HL-60 (cell line): ENCODE measurements around the gene GAB1.
A peak's percentile ranks its signal among the peaks of the same experiment; 100 is the strongest.

Source experiments
- DNase-seq, 2 experiments: peaks; one replicate each; pipeline ENCODE4 v3.0.0-alpha.2; 2010 to 2020; ENCODE audit warnings: low read depth in 1 of 2, low spot score in 1 of 2
- H3K27ac ChIP-seq: fragments of 250-450 bp; sonication (Bioruptor Pico); replicated peaks from 2 replicates; pipeline ENCODE4 v1.5.1; 2020; ENCODE audit warnings: mild to moderate bottlenecking, moderate library complexity
- H3K27me3 ChIP-seq: fragments of 250-450 bp; sonication (Bioruptor Pico); 2 replicates; pipeline ENCODE4 v1.5.1; 2021; ENCODE audit warnings: mild to moderate bottlenecking, moderate library complexity; ENCODE audit not compliant: insufficient read depth, poor library complexity, severe bottlenecking
- H3K4me3 ChIP-seq: replicated peaks from 2 replicates; pipeline ENCODE4 v1.5.1; 2011; ENCODE audit warnings: mild to moderate bottlenecking, control low read depth, low read length; ENCODE audit not compliant: insufficient read depth
- GABPA ChIP-seq: IDR thresholded peaks from 2 replicates; pipeline ENCODE4 v1.6.1; 2012; ENCODE audit warnings: low read depth
- POLR2AphosphoS5 ChIP-seq: IDR thresholded peaks from 2 replicates; pipeline ENCODE4 v1.6.1; 2012; ENCODE audit warnings: low read depth
- SPI1 ChIP-seq: IDR thresholded peaks from 2 replicates; pipeline ENCODE4 v1.6.1; 2012; ENCODE audit warnings: low read depth, mild to moderate bottlenecking, borderline replicate concordance
- TF ChIP-seq, protein P1 (sequence below): IDR thresholded peaks from 2 replicates; pipeline ENCODE4 v1.6.1; 2012; ENCODE audit warnings: low read depth; ENCODE audit not compliant: insufficient replicate concordance
- TF ChIP-seq, protein P2 (sequence below): IDR thresholded peaks from one replicate; pipeline ENCODE4 v1.5.1; 2011; ENCODE audit warnings: low read length, control low read depth, inconsistent platforms; ENCODE audit not compliant: insufficient read depth

GAB1 gene

GRCh38 chr4:143355540-143356217, 19.0 kb downstream of the GAB1 start:
- Histone ChIP-seq H3K4me3 (no peak overlapping the region), H3K27me3 (no peaks in the 10 kb centered on the region), H3K27ac (no peak overlapping the region)
- TF ChIP-seq, protein P1, sequence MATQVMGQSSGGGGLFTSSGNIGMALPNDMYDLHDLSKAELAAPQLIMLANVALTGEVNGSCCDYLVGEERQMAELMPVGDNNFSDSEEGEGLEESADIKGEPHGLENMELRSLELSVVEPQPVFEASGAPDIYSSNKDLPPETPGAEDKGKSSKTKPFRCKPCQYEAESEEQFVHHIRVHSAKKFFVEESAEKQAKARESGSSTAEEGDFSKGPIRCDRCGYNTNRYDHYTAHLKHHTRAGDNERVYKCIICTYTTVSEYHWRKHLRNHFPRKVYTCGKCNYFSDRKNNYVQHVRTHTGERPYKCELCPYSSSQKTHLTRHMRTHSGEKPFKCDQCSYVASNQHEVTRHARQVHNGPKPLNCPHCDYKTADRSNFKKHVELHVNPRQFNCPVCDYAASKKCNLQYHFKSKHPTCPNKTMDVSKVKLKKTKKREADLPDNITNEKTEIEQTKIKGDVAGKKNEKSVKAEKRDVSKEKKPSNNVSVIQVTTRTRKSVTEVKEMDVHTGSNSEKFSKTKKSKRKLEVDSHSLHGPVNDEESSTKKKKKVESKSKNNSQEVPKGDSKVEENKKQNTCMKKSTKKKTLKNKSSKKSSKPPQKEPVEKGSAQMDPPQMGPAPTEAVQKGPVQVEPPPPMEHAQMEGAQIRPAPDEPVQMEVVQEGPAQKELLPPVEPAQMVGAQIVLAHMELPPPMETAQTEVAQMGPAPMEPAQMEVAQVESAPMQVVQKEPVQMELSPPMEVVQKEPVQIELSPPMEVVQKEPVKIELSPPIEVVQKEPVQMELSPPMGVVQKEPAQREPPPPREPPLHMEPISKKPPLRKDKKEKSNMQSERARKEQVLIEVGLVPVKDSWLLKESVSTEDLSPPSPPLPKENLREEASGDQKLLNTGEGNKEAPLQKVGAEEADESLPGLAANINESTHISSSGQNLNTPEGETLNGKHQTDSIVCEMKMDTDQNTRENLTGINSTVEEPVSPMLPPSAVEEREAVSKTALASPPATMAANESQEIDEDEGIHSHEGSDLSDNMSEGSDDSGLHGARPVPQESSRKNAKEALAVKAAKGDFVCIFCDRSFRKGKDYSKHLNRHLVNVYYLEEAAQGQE: no peak
- no peak for TF ChIP-seq GABPA
- TF ChIP-seq, protein P2, sequence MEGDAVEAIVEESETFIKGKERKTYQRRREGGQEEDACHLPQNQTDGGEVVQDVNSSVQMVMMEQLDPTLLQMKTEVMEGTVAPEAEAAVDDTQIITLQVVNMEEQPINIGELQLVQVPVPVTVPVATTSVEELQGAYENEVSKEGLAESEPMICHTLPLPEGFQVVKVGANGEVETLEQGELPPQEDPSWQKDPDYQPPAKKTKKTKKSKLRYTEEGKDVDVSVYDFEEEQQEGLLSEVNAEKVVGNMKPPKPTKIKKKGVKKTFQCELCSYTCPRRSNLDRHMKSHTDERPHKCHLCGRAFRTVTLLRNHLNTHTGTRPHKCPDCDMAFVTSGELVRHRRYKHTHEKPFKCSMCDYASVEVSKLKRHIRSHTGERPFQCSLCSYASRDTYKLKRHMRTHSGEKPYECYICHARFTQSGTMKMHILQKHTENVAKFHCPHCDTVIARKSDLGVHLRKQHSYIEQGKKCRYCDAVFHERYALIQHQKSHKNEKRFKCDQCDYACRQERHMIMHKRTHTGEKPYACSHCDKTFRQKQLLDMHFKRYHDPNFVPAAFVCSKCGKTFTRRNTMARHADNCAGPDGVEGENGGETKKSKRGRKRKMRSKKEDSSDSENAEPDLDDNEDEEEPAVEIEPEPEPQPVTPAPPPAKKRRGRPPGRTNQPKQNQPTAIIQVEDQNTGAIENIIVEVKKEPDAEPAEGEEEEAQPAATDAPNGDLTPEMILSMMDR: no peak
- no peak for TF ChIP-seq POLR2AphosphoS5
- TF ChIP-seq SPI1: no peak
- DNase-seq: no peak

DNA sequence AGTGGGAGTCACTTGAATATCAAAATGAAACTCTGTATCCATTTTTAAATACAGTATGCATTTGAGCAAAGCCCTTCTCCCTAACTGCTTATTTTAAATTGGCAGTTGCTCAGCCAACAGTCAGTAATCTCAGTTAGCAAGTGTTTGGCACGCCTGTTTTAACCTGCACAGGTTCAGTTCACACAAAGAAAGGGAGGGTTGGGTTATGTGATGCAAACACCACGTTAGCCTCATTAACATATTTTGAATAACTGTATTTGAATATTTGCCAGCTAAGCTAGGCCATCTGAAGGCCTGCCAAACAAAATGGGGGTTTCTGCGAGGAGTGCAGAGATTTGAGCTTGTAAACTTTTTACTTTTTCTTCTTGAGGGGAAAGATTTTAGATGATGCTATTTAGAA, 19.8 kb downstream of the GAB1 start:
- no peak for DNase-seq
- Histone ChIP-seq H3K4me3 (no peak overlapping the region), H3K27ac (no peak overlapping the region), H3K27me3 (no peaks in the 10 kb centered on the region)
- TF ChIP-seq, protein P2: no peak
- TF ChIP-seq SPI1: no peak
- TF ChIP-seq, protein P1: no peak

DNA sequence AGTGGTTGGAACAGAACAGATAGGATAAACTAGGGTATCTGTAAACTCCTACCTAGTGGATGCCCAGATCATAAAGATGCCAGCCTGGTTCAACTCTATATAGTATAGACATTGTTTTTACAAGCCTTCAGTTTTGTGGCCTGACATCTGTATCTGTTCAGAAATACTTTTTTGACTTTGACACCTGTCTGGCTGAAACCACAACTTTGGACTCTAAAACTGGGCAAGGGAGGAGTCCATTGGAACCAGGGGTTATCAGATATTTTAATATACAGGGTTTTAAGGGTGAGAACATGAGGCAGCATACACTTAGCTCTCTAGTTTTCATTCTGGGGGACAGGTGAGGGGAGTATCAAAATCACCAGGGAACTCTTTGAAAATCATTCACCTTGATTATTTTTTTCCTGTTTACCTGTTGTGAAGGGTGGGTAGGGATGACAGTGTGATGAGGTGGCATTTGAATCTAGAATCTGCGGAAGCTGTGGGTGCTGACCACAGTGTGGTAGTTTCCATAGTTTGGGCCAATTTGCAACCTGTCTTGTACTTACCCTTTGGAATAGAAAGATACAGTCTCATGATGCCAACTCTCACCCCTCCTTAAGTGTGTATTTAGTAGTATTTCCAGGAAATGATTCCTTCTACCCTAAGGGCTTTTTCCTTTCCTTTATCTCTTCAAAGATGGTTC, 20.6 kb downstream of the GAB1 start:
- DNase-seq: no peak
- no peak overlapping the region for H3K4me3 ChIP-seq
- TF ChIP-seq POLR2AphosphoS5 (no peak), SPI1 (no peak)
- no peaks in the 10 kb centered on the region for H3K27me3 ChIP-seq
- H3K27ac ChIP-seq: no peak overlapping the region

- no peak overlapping the region for H3K4me3 ChIP-seq
- TF ChIP-seq, protein P2: no peak
- TF ChIP-seq, protein P1: no peak
- no peak for TF ChIP-seq SPI1
- TF ChIP-seq GABPA: no peak
- TF ChIP-seq POLR2AphosphoS5: no peak
- peak overlapping the region; percentile 46 for H3K27ac ChIP-seq
- DNase-seq: no peak
- H3K27me3 ChIP-seq: no peaks in the 10 kb centered on the region
Observed at GRCh38 chr4:143358419-143358818, 21.7 kb downstream of the GAB1 start.
